DMS53 (cell line): Measurements from ENCODE around the gene OSCAR.

Source experiments
- DNase-seq: peaks from one replicate; lab custom pipeline; 2025; lab: John Stamatoyannopoulos, UW

OSCAR gene

GRCh38 chr19:54094426-54095000 is 6.1 kb downstream of the OSCAR start:
- no peak for DNase-seq

- no peak for DNase-seq
Observed at GRCh38 chr19:54084410-54084809, 16.2 kb downstream of the OSCAR start.

DNA sequence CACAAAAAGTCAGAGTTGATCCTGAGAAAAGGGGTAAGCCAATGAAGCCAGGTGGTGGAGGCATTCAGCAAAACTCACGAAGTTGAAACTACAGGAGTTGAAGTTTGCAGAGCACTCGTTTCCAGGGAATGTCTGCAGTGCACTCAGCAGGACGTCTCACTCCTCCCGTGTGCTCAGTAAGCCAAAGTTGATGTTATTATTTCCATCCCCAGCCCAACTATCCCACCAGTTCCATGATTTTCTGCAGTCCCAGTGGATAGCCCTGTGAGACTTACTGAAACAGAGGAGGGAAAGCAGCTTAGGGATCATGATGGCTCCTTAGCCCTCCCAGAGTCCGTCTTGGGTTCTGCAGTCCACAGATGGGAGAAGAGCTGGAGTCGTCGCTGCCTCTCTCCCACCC is 19.6 kb downstream of the OSCAR start, which contains the start of gene TARM1:
TSS of gene TARM1 (minus strand) at position 334 of the 400 bp plus-strand sequence. CDS start at position 309, 25 bp downstream.
- no peak for DNase-seq

- no peak for DNase-seq
Observed at GRCh38 chr19:54077334-54077733, 23.3 kb downstream of the OSCAR start.

- no peak for DNase-seq
Observed at GRCh38 chr19:54074851-54075250, 25.8 kb downstream of the OSCAR start.

DNA sequence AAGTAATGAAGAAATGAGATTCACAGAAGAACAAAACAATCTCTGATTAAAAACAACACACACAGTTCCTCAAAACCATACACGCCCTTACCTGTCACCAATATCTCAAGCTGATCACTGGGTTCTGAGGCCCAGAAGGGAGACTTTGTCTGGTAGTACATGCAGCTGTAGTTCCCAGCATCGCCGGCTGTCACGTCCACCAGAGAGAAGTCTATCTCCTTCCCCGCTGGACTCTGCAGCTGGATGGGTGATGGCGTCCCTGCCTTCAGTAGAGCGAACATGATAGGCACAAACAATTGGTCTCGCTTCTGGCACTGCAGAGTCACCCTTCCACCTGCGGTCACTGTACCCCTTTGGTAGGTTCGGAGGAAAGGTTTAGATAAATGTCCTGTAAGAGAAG is 26.8 kb downstream of the OSCAR start:
- DNase-seq: peak; percentile 15

DNA sequence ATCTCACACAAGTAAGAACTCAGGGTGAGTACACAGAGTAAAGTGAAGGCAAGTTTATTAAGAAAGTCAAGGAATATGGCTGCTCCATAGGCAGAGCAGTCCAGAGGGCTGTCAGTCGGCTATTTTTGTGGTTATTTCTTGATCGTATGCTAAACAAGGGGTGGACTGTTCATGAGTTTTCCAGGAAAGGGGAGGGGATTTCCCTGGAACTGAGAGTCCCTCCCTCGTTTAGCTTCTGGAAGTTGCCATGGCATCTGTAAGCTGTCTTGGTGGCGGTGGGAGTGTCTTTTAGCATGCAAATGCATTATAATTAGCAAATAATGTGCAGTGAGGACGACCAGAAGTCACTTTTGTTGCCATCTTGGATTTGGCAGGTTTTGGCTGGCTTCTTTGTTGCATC is 31.1 kb downstream of the OSCAR start:
- no peak for DNase-seq

GRCh38 chr19:54063350-54064116 is 37.1 kb downstream of the OSCAR start, which contains the start of gene VSTM1:
Gene VSTM1, minus strand, starts transcription at chr19:54063897. Its CDS starts 120 bp downstream, at chr19:54063777.
- DNase-seq: no peak

GRCh38 chr19:54062643-54063042 is 38.0 kb downstream of the OSCAR start:
- no peak for DNase-seq

DNA sequence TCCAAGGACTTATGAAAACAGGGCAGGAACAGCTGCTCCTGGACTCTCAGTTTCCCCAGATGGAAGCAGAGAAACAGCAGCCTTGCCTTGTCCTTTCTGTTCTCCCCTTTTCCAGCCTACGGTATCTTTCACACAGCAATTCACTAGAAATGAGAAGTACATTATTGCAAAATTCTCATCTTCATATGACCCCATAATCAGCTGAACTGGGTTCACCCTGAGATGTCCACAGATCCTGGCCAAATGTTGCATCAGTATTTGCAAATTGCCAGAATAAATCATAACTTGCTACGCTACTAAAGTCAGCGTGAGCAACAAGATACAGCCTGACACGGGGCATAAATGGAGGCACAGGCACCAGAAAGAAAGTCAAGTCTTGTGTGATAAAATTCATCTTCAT is 53.0 kb downstream of the OSCAR start:
- no peak for DNase-seq

DNA sequence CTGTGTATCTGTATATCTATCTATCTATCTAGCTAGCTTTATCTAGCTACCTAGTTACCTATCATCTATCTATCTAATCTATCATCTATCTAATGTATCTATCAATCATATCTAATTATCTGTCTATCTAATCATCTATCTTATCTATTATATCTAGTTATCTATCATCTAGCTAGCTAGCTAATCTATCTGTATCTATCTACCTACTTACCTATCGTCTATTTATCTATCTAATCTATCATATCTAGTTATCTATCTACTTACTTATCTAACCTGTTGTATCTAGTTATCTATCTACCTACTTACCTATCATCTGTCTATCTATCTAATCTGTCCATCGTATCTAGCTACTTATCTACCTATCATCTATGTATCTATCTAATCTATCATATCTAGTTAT is 54.8 kb downstream of the OSCAR start:
- DNase-seq: no peak
